ENCODE measurements around the gene CDCP1.

- TF ChIP-seq CTCF (conservative IDR thresholded peaks at IDR 0.05) (no peak), ZFX (IDR thresholded peaks at IDR 0.05) (no peak)
Measured at GRCh38 chr3:45092132-45093031, 53.8 kb downstream of the CDCP1 start.
